GM12878 (cell line): Measurements from ENCODE around the gene AP1S1. TPM values are rescaled to one million over a fixed set of nuclear protein-coding genes. Genes with fewer than 3 reads are reported as not detected.

ENCODE experiments used
- CREM ChIP-seq: IDR thresholded peaks from 2 replicates; pipeline ENCODE4 v1.6.1; 2014; ENCODE audit warnings: antibody characterized with exemption, low read depth
- CUX1 ChIP-seq: IDR thresholded peaks from 2 replicates; pipeline ENCODE4 v1.6.1; 2012; ENCODE audit warnings: improper control_type of control experiment, low read depth, low read length; ENCODE audit not compliant: insufficient replicate concordance
- EGR1 ChIP-seq, 2 experiments: IDR thresholded peaks; 1 replicate in 1 of 2; 2 replicates in 1 of 2; pipeline ENCODE4 v1.6.1; 2011 to 2012; ENCODE audit warnings: low read depth in 2 of 2, low read length in 2 of 2, borderline replicate concordance in 1 of 2, mild to moderate bottlenecking in 1 of 2, moderate library complexity in 1 of 2
- RFX5 ChIP-seq: IDR thresholded peaks from 2 replicates; pipeline ENCODE4 v1.6.1; 2011; ENCODE audit warnings: low read depth, low read length, improper control_type of control experiment
- polyA plus RNA-seq, 11 experiments: library from polyadenylated mRNA; depleted of rRNA in 4 of 11; unstranded in 6 of 11; stranded (reverse) in 5 of 11; fragments of >200 nt; fragmentation: Nextera tagmentation in 4 of 11; fragmentation: Illumina TruSeq in 1 of 11; extraction: Ambion mirVana in 4 of 11; extraction: Trizol in 1 of 11; gene quantifications; 1 replicate in 1 of 11; 2 replicates in 10 of 11; pipeline versions ENCODE4 v1.2.1 to v1.2.3, GENCODE V29; 2011 to 2016; ENCODE audit warnings: inconsistent platforms in 2 of 11, missing spikeins in 2 of 11, low read depth in 1 of 11
- total RNA-seq, 4 experiments: library from RNA; depleted of rRNA in 3 of 4; stranded (reverse); fragments of >200 nt in 3 of 4; fragmentation: Illumina TruSeq in 1 of 4; extraction: Trizol in 1 of 4; gene quantifications; 2 replicates each; pipeline versions ENCODE4 v1.2.1 to v1.2.3, GENCODE V29; 2013 to 2021

Gene AP1S1
- total and polyA plus RNA-seq, 10 of the 15 experiments (the other 5 are each of a cell fraction or from before 2014, with no cell fraction given), result 2.5 to 121 (median 54.9) TPM

GRCh38 chr7:101163279-101164070 is 9.2 kb downstream of the AP1S1 start (continued):
- TF ChIP-seq CUX1 (no peak), EGR1 (IDR thresholded peaks at IDR 0.05; ENCODE audit: borderline replicate concordance in 1 of 2, low read depth in 2 of 2, low read length in 2 of 2) (peak in 1 of 2 experiments; percentile 39; a peak in 1 of 3 replicates), CREM (no peak), RFX5 (no peak)
